Stimulated activated CD4-positive, alpha-beta T cell treated with anti-CD3 and anti-CD28 coated beads, Interleukin-4, amount 100 ng/mL, for 4 hours (primary cell): ENCODE data around the gene IL6ST.
"Not testable (repeated sequence)": the region's sequence is repeated elsewhere in the genome, so short reads cannot be mapped to it uniquely, and the experiment has no call there.

Source experiments
- DNase-seq, 2 experiments: peaks; one replicate each; pipeline ENCODE4 v3.0.0-alpha.2; 2020

Gene IL6ST

DNA sequence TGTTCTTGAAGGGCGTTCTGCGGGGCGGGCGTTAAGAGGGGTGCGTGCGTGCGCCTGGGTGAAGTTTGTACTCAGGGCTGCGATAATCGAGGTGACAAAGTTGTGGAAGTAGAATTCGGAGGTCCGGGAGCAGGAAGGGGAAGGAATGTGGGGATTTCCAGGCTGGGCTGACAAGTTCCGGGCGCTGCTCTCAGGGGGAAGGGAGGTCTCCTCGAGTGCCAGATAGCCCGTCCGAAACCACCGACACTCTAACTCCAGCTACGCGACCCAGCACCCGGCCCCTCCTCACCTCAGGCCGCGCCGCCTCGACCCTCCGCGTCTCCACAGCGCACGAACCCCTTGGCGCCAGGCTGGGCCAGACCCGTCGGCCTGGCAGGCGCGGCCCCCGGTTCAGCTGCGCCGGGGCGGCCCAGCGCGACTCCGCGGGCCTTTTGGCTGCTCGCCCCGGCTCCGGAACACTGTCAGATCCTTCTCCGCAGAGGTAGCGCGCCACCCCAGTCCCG lies at the start of gene IL6ST:
Gene IL6ST (minus strand): TSS at position 469 of the 503 bp plus-strand sequence. CDS start 18,685 bp downstream, outside the sequence.
- peak in 1 of 2 experiments; percentile 31 for DNase-seq

DNA sequence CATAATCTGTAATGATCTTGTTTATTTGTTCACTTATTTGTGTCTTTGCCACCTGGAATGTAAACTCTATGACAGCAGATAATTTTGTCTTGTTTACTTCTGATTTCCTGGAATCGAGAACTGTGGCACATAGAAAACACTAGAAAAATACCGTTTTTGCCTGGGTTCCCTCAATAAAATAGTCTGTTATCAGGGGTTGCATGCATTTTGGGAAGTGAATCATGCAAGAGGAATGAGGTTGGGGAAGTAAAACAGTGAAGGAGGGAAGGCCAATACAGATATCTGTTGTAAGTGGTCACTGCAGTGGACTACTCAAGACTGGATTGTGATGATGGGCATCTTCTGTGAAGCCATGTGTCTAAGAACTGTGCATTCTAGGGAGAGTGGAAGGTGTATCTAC lies 45.2 kb upstream of the IL6ST start:
- no peak for DNase-seq

DNA sequence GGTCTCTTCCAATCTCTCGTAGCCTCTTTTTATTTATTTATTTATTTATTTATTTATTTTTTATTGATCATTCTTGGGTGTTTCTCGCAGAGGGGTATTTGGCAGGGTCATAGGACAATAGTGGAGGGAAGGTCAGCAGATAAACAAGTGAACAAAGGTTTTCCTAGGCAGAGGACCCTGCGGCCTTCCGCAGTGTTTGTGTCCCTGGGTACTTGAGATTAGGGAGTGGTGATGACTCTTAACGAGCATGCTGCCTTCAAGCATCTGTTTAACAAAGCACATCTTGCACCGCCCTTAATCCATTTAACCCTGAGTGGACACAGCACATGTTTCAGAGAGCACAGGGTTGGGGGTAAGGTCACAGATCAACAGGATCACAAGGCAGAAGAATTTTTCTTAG lies 43.4 kb upstream of the IL6ST start:
- not testable (repeated sequence) for DNase-seq

DNA sequence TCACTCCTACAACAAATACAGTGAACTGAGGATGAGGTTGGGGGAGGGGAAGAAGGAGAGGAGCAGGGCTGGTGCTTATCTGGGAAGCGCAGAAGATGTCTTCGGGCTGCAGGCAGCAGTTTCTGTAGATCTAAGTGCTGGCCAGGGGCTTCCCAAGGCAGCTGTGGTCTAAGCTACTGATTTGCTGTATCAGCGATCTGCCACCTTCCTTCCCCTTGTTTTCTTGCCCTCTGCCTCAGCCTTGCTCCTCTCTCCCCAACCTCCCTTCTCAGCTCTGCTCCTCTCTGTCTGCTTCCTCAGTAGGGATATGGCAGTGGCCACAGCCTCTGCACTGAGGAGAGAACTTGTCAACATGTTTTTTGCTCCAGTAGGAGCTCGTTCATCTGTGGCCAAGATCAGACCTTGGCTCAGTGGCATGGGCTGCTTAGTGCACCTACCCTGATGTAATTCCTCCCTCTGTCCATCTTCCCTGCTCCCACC lies 42.8 kb upstream of the IL6ST start:
- no peak for DNase-seq

DNA sequence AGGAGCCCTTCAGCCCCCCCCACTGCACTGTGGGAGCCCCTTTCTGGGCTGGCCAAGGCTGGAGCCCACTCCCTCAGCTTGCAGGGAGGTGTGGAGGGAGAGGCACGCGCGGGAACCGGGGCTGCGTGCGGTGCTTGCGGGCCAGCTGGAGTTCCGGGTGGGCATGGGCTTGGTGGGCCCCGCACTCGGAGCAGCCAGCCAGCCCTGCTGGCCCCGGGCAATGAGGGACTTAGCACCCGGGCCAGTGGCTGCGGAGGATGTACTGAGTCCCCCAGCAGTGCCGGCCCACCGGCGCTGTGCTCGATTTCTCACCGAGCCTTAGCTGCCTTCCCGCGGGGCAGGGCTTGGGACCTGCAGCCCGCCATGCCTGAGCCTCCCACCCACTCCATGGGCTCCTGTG lies 40.6 kb upstream of the IL6ST start:
- not testable (repeated sequence) for DNase-seq

DNA sequence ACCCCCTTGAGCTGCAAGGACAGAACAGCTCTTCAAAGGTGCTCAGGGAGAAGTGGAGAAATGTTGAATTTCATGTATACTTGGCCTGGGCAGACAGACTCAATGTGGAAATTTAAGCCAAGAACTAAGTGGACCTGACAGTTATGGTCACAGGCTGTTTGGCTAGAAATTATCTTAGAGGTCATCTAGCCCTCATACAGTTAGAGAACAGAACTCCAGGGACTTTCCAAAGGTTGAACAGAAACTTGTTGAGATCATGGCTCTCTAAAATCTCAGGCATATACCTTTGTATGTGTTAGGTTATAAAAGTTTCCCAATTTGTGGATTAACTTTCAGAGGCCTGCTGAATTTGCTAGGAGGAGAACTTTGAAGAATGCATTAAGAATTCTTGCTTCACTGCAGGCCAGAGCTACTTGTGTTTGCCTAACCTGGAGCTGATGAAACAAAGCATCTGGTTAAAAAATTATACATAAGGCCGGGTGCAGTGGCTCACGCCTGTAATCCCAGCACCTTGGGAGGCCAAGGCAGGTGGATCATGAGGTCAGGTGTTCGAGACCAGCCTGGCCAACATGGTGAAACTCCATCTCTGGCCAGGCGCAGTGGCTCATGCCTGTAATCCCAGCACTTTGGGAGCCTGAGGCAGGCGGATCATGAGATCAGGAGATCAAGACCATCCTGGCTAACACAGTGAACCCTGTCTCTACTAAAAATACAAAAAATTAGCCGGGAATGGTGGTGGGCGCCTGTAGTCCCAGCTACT lies 35.3 kb upstream of the IL6ST start:
- DNase-seq, result not testable (repeated sequence)

DNA sequence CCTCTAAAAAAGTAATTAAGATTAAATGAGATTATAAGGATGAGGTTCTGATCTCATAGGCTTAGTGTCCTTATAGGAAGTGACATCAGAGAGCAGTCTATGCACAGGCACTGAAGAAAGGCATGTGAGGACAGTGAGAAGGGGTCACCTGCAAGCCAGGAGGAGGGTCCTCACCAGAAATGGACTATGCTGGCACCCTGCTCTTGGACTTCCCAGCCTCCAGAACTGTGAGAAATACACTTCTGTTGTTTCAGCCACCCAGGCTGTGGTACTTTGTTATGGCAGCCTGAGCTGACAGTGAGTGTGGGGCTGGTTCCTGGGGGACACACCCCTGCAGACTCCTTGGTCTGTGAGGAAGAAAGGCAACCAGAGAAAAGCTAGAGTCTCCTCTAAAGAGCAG lies 34.7 kb upstream of the IL6ST start:
- no peak for DNase-seq

DNA sequence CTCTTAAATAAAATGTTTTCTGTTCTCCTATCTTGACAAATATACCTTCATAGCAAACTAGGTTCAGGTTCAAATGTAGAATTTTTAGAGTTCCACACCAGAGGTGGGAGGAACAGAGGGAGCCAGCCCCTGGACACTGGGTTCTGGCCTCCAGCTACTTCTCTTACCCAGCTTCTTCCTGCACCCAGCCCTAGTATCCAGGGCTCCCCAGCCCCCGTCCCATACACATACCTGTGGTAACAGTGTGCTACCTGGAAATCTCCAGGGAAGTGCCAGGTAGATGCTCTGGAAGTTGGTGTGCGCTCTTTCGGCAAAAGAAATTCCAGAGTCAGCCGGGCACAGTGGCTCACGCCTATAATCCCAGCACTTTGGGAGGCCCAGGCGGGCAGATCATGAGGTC lies 33.9 kb upstream of the IL6ST start:
- no peak for DNase-seq

DNA sequence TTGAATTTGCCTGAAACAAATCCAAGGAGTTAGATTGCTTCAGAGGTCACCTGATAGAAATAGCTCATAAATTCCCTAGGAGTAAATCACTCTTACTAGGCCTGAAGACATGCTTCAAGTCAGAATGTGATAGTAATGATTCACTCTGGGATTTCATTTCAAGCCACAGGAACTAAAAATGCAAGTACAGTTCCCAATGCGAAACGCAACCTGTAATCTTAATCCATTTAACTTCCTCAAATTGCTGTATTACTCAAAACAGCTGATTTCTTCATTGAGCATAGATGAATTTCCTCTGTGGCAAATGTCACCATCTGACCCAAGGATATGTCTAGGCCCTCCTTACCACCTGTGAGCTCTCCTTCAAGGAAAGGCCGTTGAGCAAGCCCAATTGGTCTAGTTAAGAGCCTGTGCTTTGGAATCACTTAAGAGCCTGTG lies 32.1 kb upstream of the IL6ST start:
- DNase-seq, result no peak

DNA sequence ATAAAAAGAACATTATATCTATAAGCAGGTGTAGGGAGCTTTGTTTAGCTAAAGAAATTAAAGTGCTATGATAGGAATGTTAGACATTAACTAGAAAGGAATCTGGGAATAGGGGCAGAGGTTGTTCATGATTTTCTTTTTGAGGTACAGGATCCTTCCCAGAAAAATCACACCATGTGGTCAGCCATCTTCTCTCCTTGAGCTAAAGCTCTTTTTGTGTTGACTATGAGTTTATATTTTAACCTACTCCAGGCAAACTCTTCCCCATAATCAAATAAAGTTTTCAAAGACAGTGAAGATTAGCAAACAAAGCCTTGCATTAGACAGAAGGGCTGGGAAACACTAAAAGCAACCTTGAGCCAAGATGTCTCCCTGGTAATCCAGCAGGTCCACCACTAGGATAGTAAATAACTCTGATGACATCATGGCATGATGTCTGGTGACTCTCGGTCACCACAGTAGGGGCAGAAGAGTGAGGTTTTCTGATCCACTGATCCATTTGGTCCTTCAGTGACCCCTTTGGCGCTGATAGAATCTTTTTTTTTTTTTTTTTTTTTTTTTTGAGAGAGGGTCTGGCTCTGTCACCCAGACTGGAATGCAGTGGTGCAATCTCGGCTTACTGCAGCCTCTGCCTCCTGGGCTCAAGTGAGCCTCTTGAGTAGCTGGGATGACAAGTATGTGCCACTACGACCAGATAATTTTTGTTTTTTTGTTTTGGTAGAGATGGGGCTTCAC lies 30.6 kb upstream of the IL6ST start:
- DNase-seq, result no peak

DNA sequence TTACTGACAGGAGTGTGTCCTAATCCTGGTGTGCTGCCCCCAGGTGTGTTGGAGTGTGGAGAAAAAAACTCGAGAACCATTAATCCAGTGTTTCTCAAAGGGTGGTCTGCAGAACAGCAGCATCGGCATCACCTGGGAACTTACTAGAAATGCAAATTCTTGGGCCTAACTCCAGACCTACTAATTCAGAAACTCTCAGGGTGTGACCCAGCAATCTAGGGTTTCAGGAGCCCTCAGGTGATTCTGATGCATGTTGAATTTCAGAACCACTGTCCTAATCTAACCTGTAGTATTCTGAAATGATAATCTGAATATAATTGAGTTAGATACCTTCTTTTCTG lies 30.0 kb upstream of the IL6ST start:
- no peak for DNase-seq

DNA sequence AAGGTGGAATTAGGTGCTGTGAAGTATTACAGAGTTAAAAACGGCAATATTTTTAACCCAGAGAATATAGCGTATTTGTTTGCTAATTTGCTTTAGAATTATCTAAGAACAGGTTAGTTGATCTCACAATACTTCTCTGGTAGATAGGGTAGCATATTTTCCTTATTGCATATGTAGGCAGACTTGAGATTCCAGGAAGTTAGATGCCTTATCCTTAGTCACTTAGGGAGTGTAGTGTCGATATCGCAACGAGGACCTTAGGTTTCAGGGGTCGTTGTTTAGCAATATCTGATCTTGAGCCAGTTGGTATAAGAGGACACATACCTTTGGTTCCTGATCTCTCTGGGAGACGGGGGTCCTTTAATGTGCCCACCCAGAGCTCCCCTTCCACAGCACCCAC lies 28.5 kb upstream of the IL6ST start:
- DNase-seq, result no peak

DNA sequence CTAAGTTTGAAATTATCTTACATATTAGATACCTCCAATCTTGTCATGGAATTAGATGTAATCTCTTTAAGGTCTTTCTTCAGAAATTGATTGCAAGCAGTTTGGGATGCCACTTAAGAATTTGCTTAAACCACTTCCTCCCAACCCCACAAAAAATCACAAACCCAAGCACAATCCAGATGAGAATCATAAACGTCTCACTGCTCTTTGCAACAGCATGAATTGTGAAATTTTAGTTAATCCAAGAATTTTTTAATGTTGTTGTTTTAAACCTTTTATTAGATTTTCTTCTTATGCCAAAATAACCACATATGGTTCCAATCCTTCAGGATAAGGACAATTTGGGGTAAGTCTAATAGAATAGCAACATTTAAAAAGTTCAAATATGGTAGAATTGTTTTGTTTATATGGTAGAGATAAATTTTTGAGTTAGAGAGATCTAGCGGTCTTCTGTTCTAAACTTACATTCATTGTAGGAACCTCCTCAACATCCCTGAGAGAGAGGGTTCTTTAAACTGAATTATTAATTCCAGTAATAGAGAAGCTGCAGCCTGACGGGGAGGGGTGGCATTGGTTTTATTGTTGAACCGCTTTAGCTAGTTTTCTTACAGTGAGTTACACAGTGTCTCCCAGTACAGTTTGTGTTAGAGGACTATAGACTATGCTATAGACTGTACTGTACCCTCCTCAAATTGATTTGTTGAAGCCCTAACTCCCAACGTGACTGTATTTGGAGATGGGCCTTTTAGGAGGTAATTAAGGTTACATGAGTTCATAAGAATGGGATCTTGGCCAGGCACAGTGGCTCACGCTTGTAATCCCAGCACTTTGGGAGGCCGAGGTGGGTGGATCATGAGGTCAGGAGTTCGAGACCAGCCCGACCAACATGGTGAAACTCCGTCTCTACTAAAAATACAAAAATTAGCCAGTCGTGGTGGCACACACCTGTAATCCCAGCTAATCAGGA lies 24.8 kb upstream of the IL6ST start:
- DNase-seq, result no peak

DNA sequence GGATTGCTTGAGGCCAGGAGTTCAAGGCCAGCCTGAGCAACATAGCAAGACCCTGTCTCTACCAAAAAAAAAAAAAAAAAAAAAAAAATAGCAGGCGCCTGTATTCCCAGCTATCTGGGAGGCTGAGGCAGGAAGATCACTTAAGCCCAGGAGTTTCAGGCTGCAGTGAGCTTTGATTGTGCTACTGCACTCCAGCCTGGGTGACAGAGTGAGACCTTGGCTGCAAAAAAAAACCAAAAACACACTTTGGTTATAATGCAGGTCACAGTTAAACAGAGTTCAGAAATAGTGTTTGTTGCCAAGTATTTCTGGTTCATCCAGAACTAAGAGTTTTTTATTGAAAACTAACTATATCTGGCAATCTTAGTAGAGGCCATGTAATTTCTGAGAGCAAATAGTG lies 24.1 kb upstream of the IL6ST start:
- no peak for DNase-seq

DNA sequence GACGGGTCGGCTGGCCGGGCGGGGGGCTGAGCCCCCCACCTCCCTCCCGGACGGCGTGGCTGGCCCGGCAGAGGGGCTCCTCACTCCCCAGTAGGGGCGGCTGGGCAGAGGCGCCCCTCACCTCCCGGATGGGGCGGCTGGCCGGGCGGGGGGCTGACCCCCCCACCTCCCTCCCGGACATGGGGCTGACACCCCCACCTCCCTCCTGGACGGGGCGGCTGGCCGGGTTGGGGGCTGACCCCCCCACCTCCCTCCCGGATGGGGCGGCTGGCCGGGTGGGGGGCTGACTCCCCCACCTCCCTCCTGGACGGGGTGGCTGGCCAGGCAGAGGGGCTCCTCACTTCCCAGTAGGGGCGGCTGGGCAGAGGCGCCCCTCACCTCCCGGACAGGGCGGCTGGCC lies 19.9 kb upstream of the IL6ST start:
- DNase-seq, result not testable (repeated sequence)

DNA sequence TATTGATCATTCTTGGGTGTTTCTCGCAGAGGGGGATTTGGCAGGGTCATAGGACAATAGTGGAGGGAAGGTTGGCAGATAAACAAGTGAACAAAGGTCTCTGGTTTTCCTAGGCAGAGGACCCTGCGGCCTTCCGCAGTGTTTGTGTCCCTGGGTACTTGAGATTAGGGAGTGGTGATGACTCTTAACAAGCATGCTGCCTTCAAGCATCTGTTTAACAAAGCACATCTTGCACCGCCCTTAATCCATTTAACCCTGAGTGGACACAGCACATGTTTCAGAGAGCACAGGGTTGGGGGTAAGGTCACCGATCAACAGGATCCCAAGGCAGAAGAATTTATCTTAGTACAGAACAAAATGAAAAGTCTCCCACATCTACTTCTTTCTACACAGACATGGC lies 19.2 kb upstream of the IL6ST start:
- not testable (repeated sequence) for DNase-seq

DNA sequence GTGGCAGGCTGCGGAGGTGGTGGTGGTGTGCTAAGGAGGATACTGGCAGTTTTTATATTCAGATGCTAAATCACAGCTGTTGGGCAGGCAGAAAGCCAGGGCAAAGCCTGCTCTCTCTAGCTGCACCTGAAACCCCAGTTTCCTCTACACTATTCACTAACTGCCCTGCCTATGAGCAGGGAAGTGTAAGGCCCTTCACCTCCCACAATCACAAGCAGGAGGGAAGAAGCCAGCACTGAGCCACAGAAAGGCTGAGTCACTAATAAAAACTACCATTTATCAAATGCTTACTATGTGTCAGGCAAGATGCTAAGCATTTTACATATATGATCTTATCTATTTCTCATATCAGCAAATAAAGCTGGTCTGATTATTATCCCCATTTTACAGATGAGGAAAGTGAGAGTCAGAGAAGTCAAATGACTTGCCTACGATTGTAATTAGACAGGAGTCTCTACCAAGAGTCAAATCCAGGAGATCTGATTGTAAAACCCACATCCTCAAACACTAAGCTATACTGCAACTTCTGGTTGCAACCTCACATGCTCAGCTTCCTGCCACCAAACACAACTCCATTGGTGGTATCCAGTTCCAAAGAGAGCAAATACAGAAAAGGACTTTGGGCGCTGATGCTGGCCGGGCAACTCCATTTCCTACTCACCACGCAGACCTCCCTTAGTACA lies 17.7 kb upstream of the IL6ST start:
- DNase-seq, result peak; percentile 5 to 24

DNA sequence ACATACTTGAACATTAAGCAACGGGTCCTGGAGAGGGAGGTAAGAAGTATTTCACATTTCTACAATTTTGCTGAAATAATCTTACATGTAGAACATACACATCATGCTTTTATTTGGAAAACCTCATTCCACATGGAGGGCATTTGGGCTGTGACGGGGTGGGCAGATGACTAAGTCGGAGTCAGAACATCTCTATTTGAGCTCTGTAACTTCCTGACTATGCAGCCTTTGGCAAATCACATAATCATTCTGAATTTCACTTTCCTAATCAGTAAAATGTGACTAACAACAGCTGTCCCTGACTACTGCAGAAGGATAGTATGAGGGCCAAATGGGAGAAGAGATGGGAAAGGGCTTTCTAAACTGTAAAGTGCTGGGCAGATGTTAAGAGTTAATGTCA lies 17.1 kb upstream of the IL6ST start:
- DNase-seq, result peak in 1 of 2 experiments; percentile 32

DNA sequence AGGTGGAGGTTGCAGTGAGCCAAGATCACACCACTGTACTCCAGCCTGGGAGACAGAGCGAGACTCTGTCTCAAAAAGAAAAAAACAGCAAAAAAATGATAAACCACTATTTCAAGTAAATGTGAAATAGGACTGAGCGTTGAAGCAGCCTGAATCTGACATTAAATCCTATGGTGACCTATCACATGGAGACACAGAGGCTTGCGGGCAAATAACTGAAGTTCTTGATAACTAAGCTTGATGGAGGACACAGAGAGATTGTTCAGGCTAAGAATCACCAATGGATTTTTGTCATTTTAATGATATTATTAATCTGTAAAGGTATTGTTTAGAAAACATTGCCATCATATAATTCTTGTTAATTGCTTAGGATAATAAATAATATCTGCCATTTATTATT lies 15.7 kb upstream of the IL6ST start:
- DNase-seq, result no peak

DNA sequence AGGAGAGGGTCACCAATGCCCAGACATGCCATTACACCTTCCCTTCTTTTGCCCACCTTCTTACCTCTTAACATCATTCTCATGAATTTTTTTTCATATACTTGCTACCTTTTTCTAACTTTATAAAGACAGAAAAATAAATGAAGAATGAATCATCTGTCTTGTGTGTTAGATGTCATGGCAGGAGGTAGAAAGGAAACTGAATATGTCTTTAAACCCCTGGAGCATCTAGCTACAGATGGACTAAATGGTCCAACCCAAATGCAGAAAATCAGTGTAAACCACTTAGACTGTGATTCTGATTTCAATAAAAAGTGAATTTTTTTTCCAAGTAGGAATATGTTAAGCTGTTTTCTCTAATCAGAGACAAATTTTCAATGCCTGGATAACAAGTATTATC lies 11.8 kb upstream of the IL6ST start:
- DNase-seq, result no peak

DNA sequence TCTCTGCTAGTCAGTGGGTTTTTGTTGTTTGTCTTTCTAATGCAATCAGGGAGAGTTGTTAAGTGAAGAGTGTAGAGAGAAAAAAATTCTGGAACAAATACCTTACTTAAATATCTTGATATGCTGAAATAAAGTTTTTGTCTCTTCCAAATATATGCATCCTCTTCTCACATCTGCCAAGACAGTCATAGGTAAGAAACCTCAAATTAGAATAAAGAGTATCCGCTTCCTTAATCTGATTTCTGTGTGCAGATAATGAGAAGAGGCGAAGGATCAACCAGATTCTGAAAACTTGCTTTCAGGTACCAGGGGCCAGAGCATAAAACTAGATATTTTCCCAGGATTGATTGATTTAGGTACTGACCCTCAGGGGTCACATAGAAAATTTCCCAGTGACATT lies 11.3 kb upstream of the IL6ST start:
- no peak for DNase-seq

DNA sequence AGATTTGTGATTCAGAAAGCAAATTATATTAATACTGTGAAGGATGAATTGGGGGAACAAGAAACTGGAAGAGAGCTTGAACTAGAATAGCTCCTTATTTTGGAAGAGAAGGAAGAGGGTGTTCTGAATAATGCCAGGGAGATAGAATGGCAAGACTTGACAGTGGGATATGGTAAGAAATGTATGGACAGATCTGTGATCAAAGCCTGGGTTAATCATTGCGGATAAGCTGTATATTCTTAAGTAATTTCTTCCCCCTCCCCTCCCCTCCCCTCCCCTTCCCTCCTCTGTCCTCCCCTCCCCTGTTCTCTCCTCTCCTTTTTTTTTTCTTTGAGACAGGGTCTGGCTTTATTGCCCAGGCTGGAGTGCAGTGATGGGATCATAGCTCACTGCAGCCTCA lies 10.1 kb upstream of the IL6ST start:
- no peak for DNase-seq
